ENCODE results near the gene MPL. TPM values are rescaled to one million over a fixed set of nuclear protein-coding genes. Genes with fewer than 3 reads are reported as not detected.

MPL gene
- total RNA-seq, 6 donors from 2014 or later = 0.24 to 6.3 (median 0.74) TPM

DNA sequence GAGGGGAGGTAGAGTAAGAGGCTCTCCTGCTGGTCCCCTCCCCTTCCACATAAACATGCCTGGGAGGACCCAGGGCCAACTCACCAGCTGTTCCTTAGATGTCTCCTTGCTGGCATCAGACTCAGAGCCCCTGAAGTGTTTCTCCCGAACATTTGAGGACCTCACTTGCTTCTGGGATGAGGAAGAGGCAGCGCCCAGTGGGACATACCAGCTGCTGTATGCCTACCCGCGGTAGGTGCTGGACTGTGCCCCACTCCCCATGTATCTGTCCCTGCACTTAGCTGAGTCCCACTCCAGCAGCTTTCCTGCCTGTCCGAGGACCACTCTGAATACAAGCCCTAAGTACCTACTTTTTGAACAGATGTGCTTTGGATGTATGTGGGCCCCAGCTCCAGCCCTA, 383 bp downstream of the MPL start:
- H3K9me3 ChIP-seq = no peaks in the 10 kb centered on the region
- WGBS, 2 donors = 76 to 80% methylated on average over 3 to 5 of the region's 5 CpGs

DNA sequence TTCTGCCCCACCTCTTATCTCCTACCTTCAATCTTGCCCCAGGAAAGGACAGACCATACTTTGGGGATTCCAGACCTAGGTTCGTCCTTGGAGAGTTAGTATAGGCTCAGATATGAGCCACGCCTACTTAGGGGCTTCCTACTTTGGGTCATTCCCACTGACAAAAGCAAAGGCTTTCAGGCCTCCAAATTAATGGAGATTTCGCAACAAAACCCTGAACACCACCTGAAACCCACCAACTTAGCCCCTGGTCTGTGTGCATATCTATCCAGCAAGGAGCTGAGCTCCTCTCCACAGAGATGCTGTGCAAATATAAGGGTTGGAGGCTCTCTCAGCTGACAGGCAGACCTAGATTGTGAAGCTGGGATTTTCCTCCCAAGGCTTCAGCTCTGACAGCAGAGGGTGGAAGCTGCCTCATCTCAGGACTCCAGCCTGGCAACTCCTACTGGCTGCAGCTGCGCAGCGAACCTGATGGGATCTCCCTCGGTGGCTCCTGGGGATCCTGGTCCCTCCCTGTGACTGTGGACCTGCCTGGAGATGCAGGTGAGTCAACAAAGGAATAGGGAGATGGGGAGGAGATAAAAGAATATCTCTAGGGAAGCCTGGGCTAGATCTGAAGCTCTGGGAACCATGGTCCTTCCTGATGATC, 2.1 kb downstream of the MPL start:
- Histone ChIP-seq H3K36me3 (no peaks in the 10 kb centered on the region), H3K27me3 (no peaks in the 10 kb centered on the region), H3K9me3 (no peaks in the 10 kb centered on the region), H3K4me1 (peaks cover 0 to 9% (median 5%) of the 10 kb centered on the region in 4 donors), H3K4me3 (no peak overlapping the region), H3K27ac (no peak overlapping the region)
- DNase-seq (no peak), ATAC-seq (ENCODE audit: low FRiP score in 2 of 2) (no peak)
- 88% methylated on average over 4 to 6 of the region's 6 CpGs for WGBS, 2 donors
- no peak for TF ChIP-seq EP300 (IDR thresholded peaks at IDR 0.05)
- TF ChIP-seq POLR2AphosphoS5 (IDR thresholded peaks at IDR 0.05) = no peak
- TF ChIP-seq, protein P1, sequence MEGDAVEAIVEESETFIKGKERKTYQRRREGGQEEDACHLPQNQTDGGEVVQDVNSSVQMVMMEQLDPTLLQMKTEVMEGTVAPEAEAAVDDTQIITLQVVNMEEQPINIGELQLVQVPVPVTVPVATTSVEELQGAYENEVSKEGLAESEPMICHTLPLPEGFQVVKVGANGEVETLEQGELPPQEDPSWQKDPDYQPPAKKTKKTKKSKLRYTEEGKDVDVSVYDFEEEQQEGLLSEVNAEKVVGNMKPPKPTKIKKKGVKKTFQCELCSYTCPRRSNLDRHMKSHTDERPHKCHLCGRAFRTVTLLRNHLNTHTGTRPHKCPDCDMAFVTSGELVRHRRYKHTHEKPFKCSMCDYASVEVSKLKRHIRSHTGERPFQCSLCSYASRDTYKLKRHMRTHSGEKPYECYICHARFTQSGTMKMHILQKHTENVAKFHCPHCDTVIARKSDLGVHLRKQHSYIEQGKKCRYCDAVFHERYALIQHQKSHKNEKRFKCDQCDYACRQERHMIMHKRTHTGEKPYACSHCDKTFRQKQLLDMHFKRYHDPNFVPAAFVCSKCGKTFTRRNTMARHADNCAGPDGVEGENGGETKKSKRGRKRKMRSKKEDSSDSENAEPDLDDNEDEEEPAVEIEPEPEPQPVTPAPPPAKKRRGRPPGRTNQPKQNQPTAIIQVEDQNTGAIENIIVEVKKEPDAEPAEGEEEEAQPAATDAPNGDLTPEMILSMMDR (IDR thresholded peaks at IDR 0.05) = no peak
- TF ChIP-seq POLR2A (IDR thresholded peaks at IDR 0.05) = no peak

More for the DNA sequence above, 383 bp downstream of the MPL start:
- TF ChIP-seq POLR2A (IDR thresholded peaks at IDR 0.05) = no peak
- no peak for TF ChIP-seq POLR2AphosphoS5 (IDR thresholded peaks at IDR 0.05)
- no peak for TF ChIP-seq EP300 (IDR thresholded peaks at IDR 0.05)
- TF ChIP-seq, protein P1 (IDR thresholded peaks at IDR 0.05) = no peak
- Histone ChIP-seq H3K4me1 (no peaks in the 10 kb centered on the region), H3K27ac (no peak overlapping the region), H3K4me3 (no peak overlapping the region), H3K36me3 (no peaks in the 10 kb centered on the region), H3K27me3 (no peaks in the 10 kb centered on the region)
- ATAC-seq (ENCODE audit: low FRiP score in 2 of 2) (no peak), DNase-seq (no peak)

DNA sequence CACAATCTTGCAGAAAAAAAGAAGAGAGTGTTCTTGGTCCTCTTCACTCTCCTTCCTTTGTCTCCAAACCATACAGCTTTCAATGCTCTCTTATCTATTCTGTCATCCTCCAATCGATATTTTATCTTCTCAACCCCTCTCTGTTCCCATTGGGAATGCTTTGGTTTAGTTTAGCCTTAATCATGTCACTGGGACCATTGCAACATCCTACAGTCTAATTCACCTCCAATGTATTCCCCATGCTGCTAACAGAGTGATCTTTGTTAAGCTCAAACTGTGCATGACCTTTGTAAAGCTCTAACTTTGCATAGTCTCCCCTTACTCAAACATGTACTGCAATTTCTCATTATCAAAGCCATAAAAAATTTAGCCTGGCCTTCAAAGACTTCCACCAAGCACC, 2.9 kb downstream of the MPL start:
- H3K4me1 ChIP-seq = peaks cover 0 to 13% (median 8%) of the 10 kb centered on the region in 4 donors
- H3K36me3 ChIP-seq = no peaks in the 10 kb centered on the region
- no peaks in the 10 kb centered on the region for H3K9me3 ChIP-seq
- no peak overlapping the region for H3K27ac ChIP-seq
- H3K27me3 ChIP-seq = no peaks in the 10 kb centered on the region
- no peak for DNase-seq
- no peak overlapping the region for H3K4me3 ChIP-seq
- ATAC-seq (ENCODE audit: low FRiP score in 2 of 2) = no peak
- TF ChIP-seq, protein P1 (IDR thresholded peaks at IDR 0.05) = no peak
- TF ChIP-seq POLR2A (IDR thresholded peaks at IDR 0.05) (no peak), POLR2AphosphoS5 (IDR thresholded peaks at IDR 0.05) (no peak), EP300 (IDR thresholded peaks at IDR 0.05) (no peak)
- whole genome bisulfite sequencing, 2 donors = 73 to 76% methylated on average over 1 of the region's 1 CpG

DNA sequence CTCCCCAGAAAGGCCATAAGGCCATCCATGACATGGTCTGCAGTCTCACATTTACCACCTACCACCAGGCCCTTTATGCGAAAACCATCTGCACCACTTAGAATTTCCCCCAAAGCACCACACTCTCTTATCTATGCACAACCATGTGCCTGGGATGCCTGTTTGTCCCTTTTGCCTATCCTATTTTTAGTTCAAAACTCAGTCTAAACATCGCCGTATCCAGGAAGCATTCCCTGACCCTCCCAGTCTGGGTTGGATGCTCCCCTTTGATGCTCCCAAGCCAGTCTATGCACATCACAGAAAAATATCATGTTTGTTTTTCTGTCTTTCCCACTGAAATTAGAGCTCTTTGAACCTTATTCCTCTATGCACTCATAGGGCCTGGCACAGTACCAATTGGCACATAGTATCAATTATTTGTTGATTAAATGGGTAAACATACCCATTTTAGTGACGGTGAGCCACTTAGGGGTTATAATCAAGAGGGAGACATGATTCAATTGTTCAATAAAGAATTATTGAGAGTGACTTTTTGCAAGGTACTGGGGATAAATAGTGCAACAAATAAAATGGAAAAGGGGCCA, 6.7 kb downstream of the MPL start:
- peaks cover 2 to 23% (median 11%) of the 10 kb centered on the region in 4 donors for H3K4me1 ChIP-seq
- no peak overlapping the region for H3K4me3 ChIP-seq
- H3K27me3 ChIP-seq = no peaks in the 10 kb centered on the region
- H3K9me3 ChIP-seq = no peaks in the 10 kb centered on the region
- WGBS, 2 donors = 61 to 62% methylated on average over 4 of the region's 4 CpGs
- no peak for ATAC-seq (ENCODE audit: low FRiP score in 2 of 2)
- H3K36me3 ChIP-seq = no peaks in the 10 kb centered on the region
- no peak overlapping the region for H3K27ac ChIP-seq
- TF ChIP-seq POLR2A (IDR thresholded peaks at IDR 0.05) (no peak), EP300 (IDR thresholded peaks at IDR 0.05) (no peak), POLR2AphosphoS5 (IDR thresholded peaks at IDR 0.05) (no peak)
- TF ChIP-seq, protein P1 (IDR thresholded peaks at IDR 0.05) = no peak
- no peak for DNase-seq

DNA sequence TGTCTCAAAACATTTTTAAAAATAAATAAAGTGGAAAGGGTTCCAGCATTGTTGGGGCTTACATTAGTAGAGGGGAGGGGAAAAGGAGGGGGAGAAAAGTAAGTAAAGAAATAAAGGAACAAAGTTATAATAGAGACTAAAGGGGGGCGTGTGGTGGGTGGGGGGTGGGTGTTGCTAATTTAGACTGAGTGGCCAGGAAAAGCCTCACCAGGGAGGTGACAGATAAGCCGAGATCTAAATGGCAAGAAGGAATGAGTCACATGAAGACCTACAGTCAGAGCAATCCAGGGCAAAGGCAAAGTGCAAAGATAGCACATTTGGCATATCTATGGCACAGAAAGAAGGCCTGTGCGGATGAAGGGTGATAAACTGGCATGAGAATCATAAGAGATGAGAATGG, 7.5 kb downstream of the MPL start:
- Histone ChIP-seq H3K27ac (no peak overlapping the region), H3K9me3 (no peaks in the 10 kb centered on the region), H3K36me3 (no peaks in the 10 kb centered on the region), H3K4me3 (no peak overlapping the region), H3K4me1 (peaks cover 7 to 30% (median 14%) of the 10 kb centered on the region in 4 donors), H3K27me3 (no peaks in the 10 kb centered on the region)
- DNase-seq (no peak), ATAC-seq (ENCODE audit: low FRiP score in 2 of 2) (no peak)
- WGBS, 2 donors = 53 to 64% methylated on average over 3 of the region's 3 CpGs
- TF ChIP-seq, protein P1 (IDR thresholded peaks at IDR 0.05) = no peak
- TF ChIP-seq POLR2A (IDR thresholded peaks at IDR 0.05) (no peak), POLR2AphosphoS5 (IDR thresholded peaks at IDR 0.05) (no peak), EP300 (IDR thresholded peaks at IDR 0.05) (no peak)

Measured in upper lobe of left lung (tissue), 6 donors.